LNCAP (cell line): ENCODE data around the gene PSEN2.

Source experiments
- TF ChIP-seq, protein P1 (sequence below): fragments of 450-650 bp; IDR thresholded peaks from 2 replicates; pipeline ENCODE4 v1.5.1; 2017; ENCODE audit warnings: mild to moderate bottlenecking

PSEN2 gene

DNA sequence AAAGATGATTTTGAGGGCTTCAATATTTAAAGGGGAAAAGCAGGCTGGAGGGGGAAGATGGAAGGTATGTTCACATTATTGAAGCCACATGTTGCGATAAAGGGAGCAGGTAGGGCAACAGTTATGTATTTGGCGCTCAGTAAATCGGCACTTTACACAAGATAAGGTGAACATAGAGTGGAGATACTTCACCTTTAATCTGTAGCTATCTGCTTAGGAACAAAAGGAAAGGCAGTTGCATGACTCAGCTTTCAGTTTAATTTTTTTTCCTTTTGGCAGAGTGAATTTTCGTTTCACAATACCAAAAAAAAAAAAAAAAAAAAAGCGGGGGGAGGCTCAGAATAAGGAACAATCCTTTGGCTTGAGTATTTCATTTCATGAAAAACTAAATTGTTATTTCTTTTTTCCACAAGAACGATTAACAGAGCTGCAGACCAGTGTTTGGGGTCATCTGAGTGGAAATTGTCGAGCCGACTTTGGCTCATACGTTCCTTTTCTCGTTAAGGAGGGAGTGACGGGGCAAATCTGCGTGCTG, 68.6 kb downstream of the PSEN2 start:
- TF ChIP-seq, protein P1, sequence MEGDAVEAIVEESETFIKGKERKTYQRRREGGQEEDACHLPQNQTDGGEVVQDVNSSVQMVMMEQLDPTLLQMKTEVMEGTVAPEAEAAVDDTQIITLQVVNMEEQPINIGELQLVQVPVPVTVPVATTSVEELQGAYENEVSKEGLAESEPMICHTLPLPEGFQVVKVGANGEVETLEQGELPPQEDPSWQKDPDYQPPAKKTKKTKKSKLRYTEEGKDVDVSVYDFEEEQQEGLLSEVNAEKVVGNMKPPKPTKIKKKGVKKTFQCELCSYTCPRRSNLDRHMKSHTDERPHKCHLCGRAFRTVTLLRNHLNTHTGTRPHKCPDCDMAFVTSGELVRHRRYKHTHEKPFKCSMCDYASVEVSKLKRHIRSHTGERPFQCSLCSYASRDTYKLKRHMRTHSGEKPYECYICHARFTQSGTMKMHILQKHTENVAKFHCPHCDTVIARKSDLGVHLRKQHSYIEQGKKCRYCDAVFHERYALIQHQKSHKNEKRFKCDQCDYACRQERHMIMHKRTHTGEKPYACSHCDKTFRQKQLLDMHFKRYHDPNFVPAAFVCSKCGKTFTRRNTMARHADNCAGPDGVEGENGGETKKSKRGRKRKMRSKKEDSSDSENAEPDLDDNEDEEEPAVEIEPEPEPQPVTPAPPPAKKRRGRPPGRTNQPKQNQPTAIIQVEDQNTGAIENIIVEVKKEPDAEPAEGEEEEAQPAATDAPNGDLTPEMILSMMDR, result no peak

DNA sequence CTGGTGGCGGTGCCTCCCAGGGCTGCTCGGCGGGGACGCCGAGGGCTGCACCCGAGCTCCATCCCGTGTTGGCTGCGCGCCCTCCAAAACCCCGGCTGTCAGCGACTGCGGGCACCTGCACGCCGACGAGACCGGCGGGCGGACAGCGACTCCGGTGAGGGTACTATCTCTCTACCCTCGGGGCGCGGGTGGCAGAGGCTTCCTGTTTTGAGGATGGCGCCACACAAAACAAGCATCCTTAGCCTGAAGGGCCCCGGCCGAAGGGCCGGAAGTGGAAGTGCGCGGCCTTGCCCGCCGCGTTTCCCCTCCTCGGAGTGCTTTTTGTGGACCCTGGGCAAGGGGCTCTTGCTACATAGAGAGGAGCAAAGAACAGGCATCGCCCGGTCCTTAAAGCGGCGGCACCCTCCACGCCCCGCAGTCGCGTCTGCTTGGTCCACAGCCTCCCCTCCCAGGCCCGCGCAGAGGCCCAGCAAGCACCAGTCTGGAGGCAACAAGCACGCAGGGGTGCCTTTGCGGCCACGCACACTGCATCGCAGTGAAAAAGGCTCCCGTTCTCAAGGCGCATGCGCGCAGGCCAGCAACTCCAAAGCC, 69.1 kb downstream of the PSEN2 start:
- TF ChIP-seq, protein P1, result no peak

DNA sequence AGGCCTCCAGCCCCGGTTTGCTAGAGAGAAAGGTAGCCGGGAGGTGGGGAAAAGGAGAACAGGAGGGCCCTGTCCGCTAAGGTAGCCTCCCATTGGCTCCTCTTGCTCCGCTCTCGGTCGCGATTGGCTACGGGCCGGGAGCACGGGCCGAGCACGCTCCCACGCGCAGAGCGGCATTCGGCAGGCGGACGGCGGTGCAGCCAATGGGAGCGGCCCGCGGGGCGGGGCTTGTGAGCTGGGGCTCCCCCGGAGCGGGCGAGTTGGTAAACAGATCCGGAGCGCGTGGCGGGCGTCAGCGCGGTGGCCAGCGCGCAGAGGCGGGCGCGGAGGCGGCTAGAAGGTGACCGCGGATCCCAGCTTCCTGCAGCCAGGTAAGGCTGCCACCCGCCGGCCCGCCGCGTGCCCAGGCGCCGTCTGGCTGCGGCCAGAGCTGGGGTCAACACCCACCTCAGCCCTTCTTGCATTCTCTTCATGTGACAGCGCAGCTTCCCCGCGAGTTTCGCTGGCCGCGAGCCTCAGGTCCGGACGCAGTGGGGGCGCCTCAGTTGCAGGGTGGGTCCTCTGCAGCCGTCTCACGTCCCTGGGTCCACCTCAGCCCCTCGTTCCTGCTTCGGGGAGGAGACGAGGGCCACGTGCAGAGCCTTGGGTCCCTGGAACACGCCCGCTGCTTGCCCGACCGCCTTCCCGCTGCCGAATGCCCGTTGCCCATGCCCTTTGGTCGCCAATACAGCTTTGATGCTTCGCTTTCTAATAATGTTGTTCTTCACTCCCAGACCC, 69.8 kb downstream of the PSEN2 start, which contains the start of gene COQ8A:
Gene COQ8A, plus strand, starts transcription at position 266 of the 777 bp plus-strand sequence. CDS start 21,092 bp downstream, outside the sequence.
- TF ChIP-seq, protein P1, result no peak

DNA sequence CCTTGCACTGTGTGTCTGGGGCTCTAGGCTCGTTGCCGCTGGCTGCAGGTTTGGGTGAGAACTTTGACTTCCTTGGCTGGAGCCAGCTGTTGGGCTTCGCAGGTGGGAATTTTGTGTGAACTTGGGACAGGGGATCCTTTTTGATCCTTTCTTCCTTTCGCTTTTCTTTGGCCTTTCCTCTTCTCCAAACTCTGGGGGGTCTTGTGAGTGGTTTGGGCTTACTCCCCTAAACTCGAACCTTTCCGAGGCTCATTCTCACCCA, 70.3 kb downstream of the PSEN2 start:
- TF ChIP-seq, protein P1, result no peak

DNA sequence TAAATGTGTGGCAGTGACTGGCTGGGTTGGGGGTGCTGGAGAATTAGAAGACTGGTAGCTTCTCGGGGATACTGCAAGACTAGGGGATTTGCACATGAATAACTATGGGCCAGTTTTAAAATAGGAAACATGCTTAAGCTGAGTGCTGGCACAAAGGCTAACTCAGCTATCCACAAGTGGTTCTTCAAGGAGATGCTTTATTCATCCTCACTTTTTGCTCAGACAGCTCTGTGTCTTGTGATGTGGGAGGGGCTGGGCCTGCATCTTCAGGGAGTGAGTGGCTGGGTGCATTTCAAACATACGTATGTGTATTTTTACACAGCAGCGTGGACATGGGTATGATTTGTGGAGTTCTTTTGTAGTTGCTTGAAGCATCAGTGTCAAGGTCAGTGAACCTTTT, 72.0 kb downstream of the PSEN2 start:
- TF ChIP-seq, protein P1, result no peak

DNA sequence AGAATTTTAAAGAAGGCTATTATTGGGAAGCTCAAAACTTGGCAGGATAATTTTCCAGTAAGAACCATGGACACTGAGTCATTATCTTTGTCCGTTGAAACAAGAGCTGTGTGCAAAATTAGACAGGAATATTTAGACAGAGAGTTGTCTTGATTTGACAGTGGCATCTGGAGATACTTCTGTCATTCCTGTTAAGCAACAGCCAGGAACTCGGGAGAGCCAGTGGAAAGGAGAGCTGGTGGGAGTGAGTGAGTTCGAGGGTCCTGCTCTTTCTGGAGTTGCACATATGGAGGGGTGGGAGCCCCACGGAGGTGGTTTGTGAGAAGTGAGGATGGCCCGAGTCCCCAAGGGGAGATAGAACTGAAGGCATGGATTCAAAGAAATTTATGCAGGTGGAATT, 72.7 kb downstream of the PSEN2 start:
- TF ChIP-seq, protein P1, result no peak

DNA sequence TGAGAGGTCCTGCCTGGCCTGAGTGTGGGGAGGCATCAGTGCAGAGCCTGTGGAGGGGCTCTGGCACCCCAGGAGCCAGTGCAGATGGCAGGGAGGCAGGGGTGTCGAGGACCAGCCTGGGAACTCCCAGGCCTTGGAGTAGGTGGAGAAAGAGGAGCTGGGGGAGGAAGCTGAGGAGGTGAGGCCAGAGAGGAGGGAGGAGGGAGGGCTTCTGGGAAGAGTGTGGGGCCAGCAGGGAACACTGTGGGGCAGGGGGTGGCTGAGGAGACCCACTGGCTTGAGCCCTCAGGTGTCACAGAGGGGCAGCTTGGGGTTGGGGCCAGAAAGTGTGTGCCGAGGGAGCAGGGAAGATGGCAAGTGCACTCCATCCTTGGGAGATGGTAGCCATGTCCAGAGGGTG, 73.5 kb downstream of the PSEN2 start:
- TF ChIP-seq, protein P1, result no peak
